Measurements from ENCODE around the gene AUTS2.

Gene AUTS2

GRCh38 chr7:69568266-69568665 is 30.0 kb upstream of the AUTS2 start:
- no peak for TF ChIP-seq CTCF (IDR thresholded peaks at IDR 0.05; ENCODE audit: low read depth, low read length)
- no peak overlapping the region for H3K4me3 ChIP-seq (replicated peaks in 1 of 2; ENCODE audit: low read depth in 2 of 2, low read length in 2 of 2)
- DNase-seq (ENCODE audit: low read depth in 2 of 2): no peak

GRCh38 chr7:69575651-69576050 is 22.6 kb upstream of the AUTS2 start:
- no peak overlapping the region for H3K4me3 ChIP-seq (replicated peaks in 1 of 2; ENCODE audit: low read depth in 2 of 2, low read length in 2 of 2)
- no peak for TF ChIP-seq CTCF (IDR thresholded peaks at IDR 0.05; ENCODE audit: low read depth, low read length)
- DNase-seq (ENCODE audit: low read depth in 2 of 2): no peak

DNA sequence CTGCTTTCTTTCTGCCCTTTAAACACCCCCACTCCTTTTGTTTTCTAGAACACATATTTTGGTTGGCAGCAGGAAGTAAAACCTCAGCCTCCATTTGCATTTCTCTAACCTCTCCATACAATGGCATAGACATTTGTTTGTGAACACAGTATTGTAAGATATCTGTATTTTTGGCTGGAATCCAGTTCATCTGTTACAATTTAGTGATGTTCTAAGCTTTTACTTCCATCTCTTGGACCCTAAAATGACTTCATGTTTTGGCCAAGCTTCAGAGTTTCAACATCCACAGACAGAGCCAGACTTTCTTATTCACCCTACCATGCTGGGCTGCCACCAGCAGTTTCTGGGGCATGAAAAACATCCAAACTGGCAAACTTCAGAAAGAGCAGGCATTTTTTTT is 21.1 kb upstream of the AUTS2 start:
- no peak overlapping the region for H3K4me3 ChIP-seq (replicated peaks in 1 of 2; ENCODE audit: low read depth in 2 of 2, low read length in 2 of 2)
- TF ChIP-seq CTCF (IDR thresholded peaks at IDR 0.05; ENCODE audit: low read depth, low read length): no peak
- DNase-seq (ENCODE audit: low read depth in 2 of 2): peak in 1 of 2 donors; percentile 28

- no peak for TF ChIP-seq CTCF (IDR thresholded peaks at IDR 0.05; ENCODE audit: low read depth, low read length)
- no peak for DNase-seq (ENCODE audit: low read depth in 2 of 2)
- no peak overlapping the region for H3K4me3 ChIP-seq (replicated peaks in 1 of 2; ENCODE audit: low read depth in 2 of 2, low read length in 2 of 2)
Measured at GRCh38 chr7:69585169-69585568, 13.1 kb upstream of the AUTS2 start.

GRCh38 chr7:69586321-69586720 is 12.0 kb upstream of the AUTS2 start:
- DNase-seq (ENCODE audit: low read depth in 2 of 2): no peak
- no peak overlapping the region for H3K4me3 ChIP-seq (replicated peaks in 1 of 2; ENCODE audit: low read depth in 2 of 2, low read length in 2 of 2)
- no peak for TF ChIP-seq CTCF (IDR thresholded peaks at IDR 0.05; ENCODE audit: low read depth, low read length)

GRCh38 chr7:69588773-69589172 is 9.5 kb upstream of the AUTS2 start:
- DNase-seq (ENCODE audit: low read depth in 2 of 2): no peak
- H3K4me3 ChIP-seq (replicated peaks in 1 of 2; ENCODE audit: low read depth in 2 of 2, low read length in 2 of 2): no peak overlapping the region
- TF ChIP-seq CTCF (IDR thresholded peaks at IDR 0.05; ENCODE audit: low read depth, low read length): no peak

- no peak for TF ChIP-seq CTCF (IDR thresholded peaks at IDR 0.05; ENCODE audit: low read depth, low read length)
- no peak for DNase-seq (ENCODE audit: low read depth in 2 of 2)
- H3K4me3 ChIP-seq (replicated peaks in 1 of 2; ENCODE audit: low read depth in 2 of 2, low read length in 2 of 2): no peak overlapping the region
Measured at GRCh38 chr7:69591805-69592204, 6.5 kb upstream of the AUTS2 start.
